Testis (tissue), 2 donors: Measurements from ENCODE around the gene SNX8.

Experiments
- CTCF ChIP-seq, 3 experiments: fragments of 450-650 bp in 2 of 3; fragments of 200-600 bp in 1 of 3; sonication (generic) in 1 of 3; IDR thresholded peaks; one replicate each; pipeline ENCODE4 v1.5.1; 2016 to 2019; ENCODE audit warnings: antibody characterized with exemption in 3 of 3, mild to moderate bottlenecking in 2 of 3, moderate library complexity in 1 of 3
- POLR2A ChIP-seq: fragments of 450-650 bp; IDR thresholded peaks from one replicate; pipeline ENCODE4 v1.6.1; 2017; ENCODE audit warnings: antibody characterized with exemption, mild to moderate bottlenecking, moderate library complexity

- no peak for TF ChIP-seq CTCF (IDR thresholded peaks at IDR 0.05)
- no peak for TF ChIP-seq POLR2A
These were observed 32.7 kb downstream of the SNX8 start for GRCh38 chr7:2281541-2281940.
